H1 (cell line): ENCODE data around the gene IMPG2.

Experiments
- CHD1 ChIP-seq: IDR thresholded peaks from 2 replicates; pipeline ENCODE4 v1.6.1; 2012; ENCODE audit warnings: low read depth, low read length, improper control_type of control experiment
- JUND ChIP-seq: IDR thresholded peaks from 2 replicates; pipeline ENCODE4 v1.6.1; 2011; ENCODE audit warnings: mild to moderate bottlenecking, improper control_type of control experiment, low read length
- POLR2A ChIP-seq, 2 experiments: IDR thresholded peaks; 1 replicate in 1 of 2; 2 replicates in 1 of 2; pipeline ENCODE4 v1.6.1; 2011; ENCODE audit warnings: low read depth in 2 of 2, low read length in 2 of 2, mild to moderate bottlenecking in 2 of 2; ENCODE audit errors: control extremely low read depth in 1 of 2
- RNF2 ChIP-seq: fragments of 200-900, 300-1000 bp; sonication (generic); IDR thresholded peaks from 2 replicates; pipeline ENCODE4 v1.7.1; 2016; ENCODE audit warnings: borderline replicate concordance, low read depth, mild to moderate bottlenecking, antibody characterized with exemption, low read length; ENCODE audit not compliant: poor library complexity, severe bottlenecking; ENCODE audit errors: missing control alignments
- RXRA ChIP-seq: IDR thresholded peaks from 2 replicates; pipeline ENCODE4 v1.6.1; 2011; ENCODE audit warnings: low read depth, mild to moderate bottlenecking, low read length, moderate library complexity; ENCODE audit not compliant: insufficient read depth
- SIN3A ChIP-seq, 2 experiments: IDR thresholded peaks in 1 of 2; conservative IDR thresholded peaks in 1 of 2; 2 replicates each; pipeline ENCODE4 v1.6.1; 2011 to 2012; ENCODE audit warnings: low read length in 2 of 2, improper control_type of control experiment in 1 of 2, low read depth in 1 of 2, mild to moderate bottlenecking in 1 of 2
- SP1 ChIP-seq: IDR thresholded peaks from 2 replicates; pipeline ENCODE4 v1.6.1; 2011; ENCODE audit warnings: low read depth, low read length
- TF ChIP-seq, protein P1 (sequence below), 3 experiments: IDR thresholded peaks; 1 replicate in 2 of 3; 2 replicates in 1 of 3; pipeline versions ENCODE4 v1.5.1 to v1.6.1; 2011; ENCODE audit warnings: low read length in 3 of 3, mild to moderate bottlenecking in 3 of 3, inconsistent platforms in 2 of 3, low read depth in 1 of 3, moderate library complexity in 1 of 3; ENCODE audit not compliant: insufficient read depth in 1 of 3; ENCODE audit errors: control extremely low read depth in 1 of 3
- TF ChIP-seq, protein P2 (sequence below): IDR thresholded peaks from 2 replicates; pipeline ENCODE4 v1.6.1; 2012; ENCODE audit warnings: inconsistent platforms

DNA sequence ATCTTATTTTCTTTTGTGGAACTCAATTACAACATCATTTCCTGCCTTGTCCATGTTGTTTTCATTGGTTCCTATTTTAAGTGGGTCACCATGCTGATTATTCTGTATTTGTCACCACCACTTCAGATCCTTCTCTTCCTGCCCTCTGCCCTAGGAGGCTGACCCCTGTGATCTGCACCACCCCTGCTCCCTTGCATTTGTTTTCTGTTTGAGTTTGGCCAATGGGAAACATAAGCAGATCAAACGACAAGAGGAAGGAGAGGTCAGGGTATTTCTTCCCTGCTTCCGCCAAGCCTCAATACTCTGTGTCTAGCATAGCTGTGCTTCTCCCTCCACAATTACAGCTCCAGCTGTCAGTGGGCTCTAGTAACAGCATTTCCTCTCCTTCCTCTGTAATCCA is 71.6 kb downstream of the IMPG2 start:
- TF ChIP-seq, protein P1, sequence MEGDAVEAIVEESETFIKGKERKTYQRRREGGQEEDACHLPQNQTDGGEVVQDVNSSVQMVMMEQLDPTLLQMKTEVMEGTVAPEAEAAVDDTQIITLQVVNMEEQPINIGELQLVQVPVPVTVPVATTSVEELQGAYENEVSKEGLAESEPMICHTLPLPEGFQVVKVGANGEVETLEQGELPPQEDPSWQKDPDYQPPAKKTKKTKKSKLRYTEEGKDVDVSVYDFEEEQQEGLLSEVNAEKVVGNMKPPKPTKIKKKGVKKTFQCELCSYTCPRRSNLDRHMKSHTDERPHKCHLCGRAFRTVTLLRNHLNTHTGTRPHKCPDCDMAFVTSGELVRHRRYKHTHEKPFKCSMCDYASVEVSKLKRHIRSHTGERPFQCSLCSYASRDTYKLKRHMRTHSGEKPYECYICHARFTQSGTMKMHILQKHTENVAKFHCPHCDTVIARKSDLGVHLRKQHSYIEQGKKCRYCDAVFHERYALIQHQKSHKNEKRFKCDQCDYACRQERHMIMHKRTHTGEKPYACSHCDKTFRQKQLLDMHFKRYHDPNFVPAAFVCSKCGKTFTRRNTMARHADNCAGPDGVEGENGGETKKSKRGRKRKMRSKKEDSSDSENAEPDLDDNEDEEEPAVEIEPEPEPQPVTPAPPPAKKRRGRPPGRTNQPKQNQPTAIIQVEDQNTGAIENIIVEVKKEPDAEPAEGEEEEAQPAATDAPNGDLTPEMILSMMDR (IDR thresholded peaks at IDR 0.05; ENCODE audit: control extremely low read depth in 1 of 3, insufficient read depth in 1 of 3, low read depth in 1 of 3, low read length in 3 of 3) = no peak
- TF ChIP-seq, protein P2, sequence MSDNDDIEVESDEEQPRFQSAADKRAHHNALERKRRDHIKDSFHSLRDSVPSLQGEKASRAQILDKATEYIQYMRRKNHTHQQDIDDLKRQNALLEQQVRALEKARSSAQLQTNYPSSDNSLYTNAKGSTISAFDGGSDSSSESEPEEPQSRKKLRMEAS = no peak
- TF ChIP-seq SP1 (no peak), CHD1 (no peak), POLR2A (IDR thresholded peaks at IDR 0.05; ENCODE audit: control extremely low read depth in 1 of 2, low read depth in 2 of 2, low read length in 2 of 2) (no peak), JUND (no peak), RNF2 (no peak), RXRA (no peak), SIN3A (conservative IDR thresholded peaks at IDR 0.05 in 1 of 2, IDR thresholded peaks at IDR 0.05 in 1 of 2; ENCODE audit: low read depth in 1 of 2, low read length in 2 of 2) (no peak)
